HG02973 (cell line): ENCODE data around the gene SUSD2.
"Not testable (repeated sequence)": the region's sequence is repeated elsewhere in the genome, so short reads cannot be mapped to it uniquely, and the experiment has no call there.

ENCODE experiments used
- ATAC-seq: cut with Tn5 transposase; IDR thresholded peaks from one replicate; pipeline ENCODE4 v1.9.1; 2021; ENCODE audit warnings: moderate library complexity; ENCODE audit not compliant: unreplicated experiment

Gene SUSD2

DNA sequence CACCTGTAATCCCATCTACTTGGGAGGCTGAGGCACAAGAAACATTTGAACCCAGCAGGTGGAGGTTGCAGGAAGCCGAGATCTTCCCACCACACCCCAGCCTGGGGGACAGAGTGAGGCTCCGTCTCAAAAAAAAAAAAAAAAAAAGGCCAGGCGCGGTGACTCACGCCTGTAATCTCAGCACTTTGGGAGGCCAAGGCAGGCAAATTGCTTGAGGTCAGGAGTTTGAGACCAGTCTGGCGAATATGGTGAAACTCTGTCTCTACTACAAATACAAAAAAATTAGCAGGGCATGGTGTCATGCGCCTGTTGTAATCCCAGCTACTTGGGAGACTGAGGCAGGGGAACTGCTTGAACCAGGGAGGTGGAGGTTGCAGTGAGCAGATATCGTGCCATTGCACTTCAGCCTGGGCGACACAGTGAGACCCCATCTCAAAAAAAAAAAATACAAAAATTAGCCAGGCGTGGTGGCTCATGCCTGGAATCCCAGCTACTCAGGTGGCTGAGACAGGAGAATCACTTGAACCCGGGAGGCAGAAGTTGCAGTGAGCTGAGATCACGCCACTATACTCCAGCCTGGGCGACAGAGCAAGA is 56.9 kb downstream of the SUSD2 start:
- not testable (repeated sequence) for ATAC-seq
